Stimulated activated naive CD8-positive, alpha-beta T cell treated with anti-CD3 and anti-CD28 coated beads, Interleukin-15, amount 100 ng/mL, for 72 hours (primary cell): ENCODE results near the gene CENATAC.
"Not testable (repeated sequence)": the region's sequence is repeated elsewhere in the genome, so short reads cannot be mapped to it uniquely, and the experiment has no call there.

Experiments used
- ATAC-seq: fragments of 150-1000 bp; cut with Tn5 transposase; 2 replicates; pipeline ENCODE4 v1.10.0; 2021; ENCODE audit warnings: mild to moderate bottlenecking, moderate library complexity
- DNase-seq, 2 donors: peaks; one replicate each; pipeline ENCODE4 v3.0.0; 2021 to 2022
- H3K27ac Mint-ChIP-seq, 2 donors: one replicate each; pipeline ENCODE4 v1.8.0; 2022; ENCODE audit warnings: mild to moderate bottlenecking in 2 of 2, mixed read lengths in 2 of 2, moderate library complexity in 2 of 2
- H3K27me3 Mint-ChIP-seq: one replicate; pipeline ENCODE4 v1.8.0; 2022; ENCODE audit warnings: mixed read lengths
- H3K4me1 Mint-ChIP-seq: one replicate; pipeline ENCODE4 v1.8.0; 2022; ENCODE audit warnings: mild to moderate bottlenecking, mixed read lengths
- H3K4me3 Mint-ChIP-seq, 2 donors: one replicate each; pipeline ENCODE4 v1.8.0; 2022; ENCODE audit warnings: mild to moderate bottlenecking in 2 of 2, mixed read lengths in 2 of 2, moderate library complexity in 1 of 2
- H3K9me3 Mint-ChIP-seq, 2 donors: one replicate each; pipeline ENCODE4 v1.8.0; 2022; ENCODE audit warnings: mixed read lengths in 2 of 2

Gene CENATAC

DNA sequence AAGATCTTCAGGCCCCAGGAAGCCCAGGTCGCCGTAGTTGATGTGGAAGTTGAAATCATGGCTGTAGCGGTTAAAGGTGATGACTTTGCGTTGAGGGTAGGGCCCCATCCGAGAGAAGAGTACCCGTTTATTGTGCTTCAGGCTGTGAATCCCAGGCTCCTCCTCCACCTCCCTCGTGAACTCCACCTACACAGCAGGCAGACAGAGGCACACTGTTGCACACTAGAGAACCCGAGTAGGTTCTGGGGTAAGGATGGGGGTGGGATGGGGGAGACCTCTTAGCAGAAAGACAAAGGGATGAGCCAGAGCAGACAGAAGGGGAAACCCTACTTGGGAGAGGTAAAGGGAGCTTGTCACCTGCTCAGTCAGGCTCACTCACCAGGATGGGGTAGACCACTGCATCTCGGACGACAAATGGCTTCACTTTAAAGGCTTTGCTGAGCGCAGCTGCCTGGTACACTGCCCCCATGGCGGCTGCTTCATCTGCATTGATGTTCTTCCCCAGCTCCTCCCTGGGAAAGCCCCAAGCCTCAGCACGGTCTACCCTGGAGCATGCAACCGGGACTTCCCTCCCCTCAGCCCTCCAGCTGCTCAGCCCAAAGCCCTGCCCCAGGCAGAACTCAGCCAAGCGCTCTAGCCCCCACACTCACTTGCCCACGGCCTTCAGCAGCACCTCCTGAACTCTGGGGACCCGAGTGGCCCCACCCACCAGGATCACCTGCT lies 53.7 kb downstream of the CENATAC start:
- ATAC-seq: peak; percentile 44
- H3K9me3 Mint-ChIP-seq: no peaks in the 10 kb centered on the region
- H3K27ac Mint-ChIP-seq: peak overlapping the region; percentile 54 to 57
- DNase-seq: no peak
- H3K4me1 Mint-ChIP-seq: peaks cover 52% of the 10 kb centered on the region
- no peaks in the 10 kb centered on the region for H3K27me3 Mint-ChIP-seq
- peak overlapping the region in 1 of 2 donors; percentile 3 for H3K4me3 Mint-ChIP-seq

DNA sequence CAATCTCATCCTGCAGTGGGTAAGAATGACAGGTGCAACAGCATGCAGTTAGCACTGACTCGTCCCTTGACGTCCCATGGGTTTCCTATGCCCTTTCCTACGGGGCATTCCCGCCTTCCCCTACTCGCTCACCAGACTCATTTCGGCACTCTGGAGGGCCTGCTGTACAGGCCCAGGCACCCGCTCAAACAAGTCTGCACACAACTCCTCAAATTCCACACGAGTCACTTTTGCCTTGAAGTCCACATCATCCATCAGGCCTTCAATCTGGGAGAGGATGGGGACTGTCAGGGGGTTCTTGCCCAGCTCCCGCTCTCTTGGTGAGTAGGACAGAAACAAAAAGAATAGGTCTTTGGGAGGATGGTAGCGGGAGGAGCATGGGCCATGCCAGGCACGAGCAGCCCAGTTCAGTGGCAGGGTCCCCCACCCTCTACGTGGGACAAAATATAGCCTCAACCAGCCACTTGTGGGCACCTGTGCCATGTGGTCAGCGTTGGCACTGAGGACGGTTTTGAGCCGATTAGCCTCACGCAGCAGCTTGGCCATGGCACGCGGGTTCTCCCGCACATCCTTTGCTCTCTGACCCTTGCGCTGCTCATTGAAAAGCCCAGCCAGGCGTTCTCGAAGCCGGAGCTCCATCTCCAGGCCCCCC lies 54.4 kb downstream of the CENATAC start:
- peak overlapping the region; percentile 54 to 57 for H3K27ac Mint-ChIP-seq
- H3K27me3 Mint-ChIP-seq: no peaks in the 10 kb centered on the region
- peaks cover 52% of the 10 kb centered on the region for H3K4me1 Mint-ChIP-seq
- H3K4me3 Mint-ChIP-seq: no peak overlapping the region
- ATAC-seq (no peak), DNase-seq (no peak)
- no peaks in the 10 kb centered on the region for H3K9me3 Mint-ChIP-seq

DNA sequence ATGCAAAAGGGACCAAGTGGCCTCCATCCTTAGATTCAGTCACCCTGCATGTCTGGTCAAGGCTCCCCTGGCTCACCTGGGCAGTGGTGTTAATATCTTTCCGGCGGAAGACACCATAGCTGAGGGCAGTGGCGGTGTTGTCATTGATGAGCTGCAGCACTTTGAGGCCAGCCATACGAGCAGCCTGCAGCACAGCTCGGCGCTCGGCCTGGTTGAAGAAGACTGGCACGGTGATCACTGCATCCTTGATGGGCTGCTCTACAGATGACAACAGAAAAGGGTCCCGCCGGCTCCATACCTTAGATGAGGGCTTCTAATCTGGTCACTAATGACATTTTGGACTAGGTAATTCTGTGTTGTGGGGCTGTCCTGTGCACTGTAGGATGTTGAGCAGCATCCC lies 56.5 kb downstream of the CENATAC start:
- no peak for ATAC-seq
- H3K27ac Mint-ChIP-seq: no peak overlapping the region
- H3K27me3 Mint-ChIP-seq: no peaks in the 10 kb centered on the region
- H3K4me1 Mint-ChIP-seq: peaks cover 65% of the 10 kb centered on the region
- peak overlapping the region in 1 of 2 donors; percentile 14 for H3K4me3 Mint-ChIP-seq
- no peak for DNase-seq
- no peaks in the 10 kb centered on the region for H3K9me3 Mint-ChIP-seq

DNA sequence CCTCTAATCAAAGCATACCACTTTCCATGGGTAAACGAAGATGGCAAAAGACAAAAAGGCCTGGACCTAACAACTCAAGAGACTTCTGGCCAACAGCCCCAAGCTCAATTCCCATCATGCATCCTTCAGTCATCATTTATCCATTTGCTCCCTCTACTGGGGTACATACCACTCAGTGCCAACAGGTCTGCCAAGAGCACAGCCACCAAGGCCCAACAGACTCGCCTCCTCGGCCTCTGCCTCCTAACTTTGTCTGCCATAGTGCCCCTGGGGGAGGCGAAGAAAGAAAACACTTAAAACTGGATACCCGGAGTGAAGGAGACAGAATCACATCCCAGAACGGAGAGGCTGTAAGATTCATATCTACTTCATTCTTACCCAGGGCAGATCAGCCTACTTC lies 58.0 kb downstream of the CENATAC start:
- Mint-ChIP-seq H3K27me3 (no peaks in the 10 kb centered on the region), H3K4me1 (peaks cover 65% of the 10 kb centered on the region), H3K27ac (peak overlapping the region; percentile 94 to 99), H3K4me3 (peak overlapping the region; percentile 91 to 96), H3K9me3 (no peaks in the 10 kb centered on the region)
- DNase-seq (peak; percentile 18 to 33), ATAC-seq (no peak)

DNA sequence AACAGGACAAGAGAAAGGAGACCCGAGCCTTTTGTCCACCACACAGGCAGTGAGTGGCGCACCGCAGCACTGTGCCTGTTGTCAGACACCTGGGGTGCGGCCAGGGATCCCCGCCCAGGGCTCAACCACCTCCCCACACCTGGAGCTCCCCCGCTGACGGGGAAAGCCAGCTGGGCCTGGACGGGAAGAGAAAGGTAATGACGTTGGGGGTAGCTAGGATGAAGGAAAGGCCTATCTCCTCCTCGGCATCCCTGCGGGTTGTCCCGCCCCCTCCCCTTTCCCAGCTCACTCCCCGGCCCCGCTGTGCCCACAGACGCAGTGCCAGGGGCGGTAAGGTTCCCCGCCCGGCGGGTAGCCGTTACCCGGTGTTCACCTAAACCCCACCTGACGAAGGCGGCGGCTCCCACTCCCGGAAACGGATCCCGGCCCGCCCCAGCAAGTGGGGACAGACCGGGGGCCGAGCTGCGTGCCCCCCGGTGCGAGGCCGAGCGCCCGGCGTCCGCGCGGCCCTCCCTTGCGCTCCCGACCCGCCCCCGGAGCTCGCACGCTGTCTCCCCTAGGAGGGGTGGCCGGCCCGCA lies 58.6 kb downstream of the CENATAC start:
- Mint-ChIP-seq H3K27me3 (no peaks in the 10 kb centered on the region), H3K9me3 (no peaks in the 10 kb centered on the region), H3K27ac (peak overlapping the region; percentile 99), H3K4me3 (peak overlapping the region; percentile 91 to 96), H3K4me1 (peaks cover 61% of the 10 kb centered on the region)
- ATAC-seq (peak; percentile 27), DNase-seq (peak; percentile 41 to 58)

DNA sequence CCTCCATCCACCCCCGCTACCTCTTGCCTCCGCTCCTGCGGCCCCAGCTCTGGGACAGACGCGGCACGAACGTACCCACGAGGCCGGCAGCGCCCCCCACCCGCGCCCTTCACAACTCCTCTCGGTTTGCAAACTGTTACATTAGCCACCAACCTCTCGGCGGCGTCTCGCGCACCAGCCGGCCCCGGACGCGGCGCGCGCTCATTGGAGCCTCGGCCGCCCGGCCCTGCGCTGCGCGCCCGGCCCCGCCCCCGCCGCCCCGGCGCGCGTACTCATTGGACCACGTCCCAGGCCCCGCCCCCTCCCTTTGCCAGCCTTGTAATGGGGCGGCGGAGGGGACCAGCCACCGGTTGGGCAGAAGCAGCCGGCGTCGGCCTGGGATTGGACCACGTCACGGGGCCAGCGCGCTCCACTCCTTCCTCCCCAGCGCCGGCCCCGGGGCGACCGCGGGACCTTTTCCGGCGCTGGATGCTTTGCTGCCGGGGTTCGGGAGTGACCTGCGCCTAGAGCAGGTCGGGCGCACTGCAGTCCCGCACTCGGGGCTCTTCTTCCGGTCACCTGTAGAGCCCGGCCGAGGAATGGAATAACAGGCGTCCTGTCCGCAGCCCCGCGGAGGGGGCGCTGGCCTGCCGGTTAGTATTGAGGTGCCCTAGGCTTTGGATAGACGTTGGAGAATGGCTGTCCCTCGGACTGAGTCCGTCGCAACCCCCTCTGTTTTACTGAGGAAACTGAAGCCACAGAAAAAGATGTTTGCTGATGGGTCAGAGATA lies 59.2 kb downstream of the CENATAC start, which contains the start of gene HYOU1:
HYOU1 (minus strand) TSS at position 206 of the 770 bp plus-strand sequence. CDS start 1,045 bp downstream, outside the sequence.
- H3K27ac Mint-ChIP-seq: peak within 1 kb of the TSS; percentile 99
- peak; percentile 98 to 99 for DNase-seq
- H3K4me1 Mint-ChIP-seq: peaks cover 56% of the 10 kb centered on the region
- H3K9me3 Mint-ChIP-seq: no peaks in the 10 kb centered on the region
- no peaks in the 10 kb centered on the region for H3K27me3 Mint-ChIP-seq
- peak within 1 kb of the TSS; percentile 91 to 96 for H3K4me3 Mint-ChIP-seq
- peak; percentile 95 for ATAC-seq

DNA sequence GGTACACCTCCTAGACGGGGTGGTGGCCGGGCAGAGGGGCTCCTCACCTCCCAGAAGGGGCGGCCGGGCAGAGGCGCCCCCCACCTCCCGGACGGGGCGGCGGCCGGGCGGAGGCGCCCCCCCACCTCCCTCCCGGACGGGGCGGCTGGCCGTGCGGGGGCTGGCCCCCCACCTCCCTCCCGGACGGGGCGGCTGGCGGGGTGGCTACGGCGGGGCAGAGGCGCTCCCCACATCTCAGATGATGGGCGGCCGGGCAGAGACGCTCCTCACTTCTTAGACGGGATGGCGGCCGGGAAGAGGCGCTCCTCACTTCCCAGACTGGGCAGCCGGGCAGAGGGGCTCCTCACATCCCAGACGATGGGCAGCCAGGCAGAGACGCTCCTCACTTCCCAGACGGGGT lies 61.2 kb downstream of the CENATAC start:
- H3K27ac Mint-ChIP-seq, H3K4me3 Mint-ChIP-seq, DNase-seq, H3K27me3 Mint-ChIP-seq, ATAC-seq, H3K9me3 Mint-ChIP-seq: not testable (repeated sequence)
- peaks cover 36% of the 10 kb centered on the region for H3K4me1 Mint-ChIP-seq

DNA sequence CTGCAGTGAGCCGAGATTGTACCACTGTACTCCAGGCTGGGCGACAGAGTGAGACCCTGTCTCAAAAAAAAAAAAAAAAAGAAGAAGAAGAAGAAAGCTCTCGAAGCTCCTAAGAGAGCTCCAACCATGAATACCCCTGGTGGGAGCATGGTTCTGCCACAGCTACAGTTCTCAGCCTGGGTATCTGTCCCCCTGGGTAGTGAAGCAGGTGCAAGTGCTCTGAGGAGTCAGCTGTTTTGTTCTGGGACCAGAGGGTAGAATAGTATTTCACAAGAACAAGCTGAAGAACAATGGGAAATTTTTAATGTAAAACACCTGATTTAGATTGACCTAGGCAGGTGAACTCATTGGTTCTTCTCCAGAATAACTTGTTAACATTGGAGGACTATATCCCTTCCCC lies 63.3 kb downstream of the CENATAC start:
- no peak overlapping the region for H3K27ac Mint-ChIP-seq
- no peaks in the 10 kb centered on the region for H3K9me3 Mint-ChIP-seq
- H3K27me3 Mint-ChIP-seq: no peaks in the 10 kb centered on the region
- ATAC-seq (no peak), DNase-seq (no peak)
- H3K4me1 Mint-ChIP-seq: peaks cover 30% of the 10 kb centered on the region
- no peak overlapping the region for H3K4me3 Mint-ChIP-seq

DNA sequence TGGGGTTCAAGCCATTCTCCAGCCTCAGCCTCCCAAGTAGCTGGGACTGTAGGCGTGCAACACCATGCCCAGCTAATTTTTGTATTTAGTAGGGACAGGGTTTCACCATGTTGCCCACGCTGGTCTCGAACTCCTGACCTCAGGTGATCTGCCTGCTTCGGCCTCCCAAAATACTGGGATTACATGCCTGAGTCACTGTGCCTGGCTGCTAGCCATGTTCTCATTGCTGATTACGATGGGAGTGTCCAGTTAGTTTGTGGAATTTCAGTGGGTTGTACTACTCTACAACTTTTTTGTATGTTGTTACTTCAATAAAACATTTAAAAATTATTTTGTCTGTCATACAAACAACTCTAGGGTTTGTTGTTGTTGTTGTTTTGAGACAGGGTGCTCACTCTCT lies 64.8 kb downstream of the CENATAC start:
- H3K4me1 Mint-ChIP-seq: peaks cover 34% of the 10 kb centered on the region
- no peak for ATAC-seq
- H3K27me3 Mint-ChIP-seq: no peaks in the 10 kb centered on the region
- DNase-seq: no peak
- H3K9me3 Mint-ChIP-seq: no peaks in the 10 kb centered on the region
- no peak overlapping the region for H3K4me3 Mint-ChIP-seq
- H3K27ac Mint-ChIP-seq: no peak overlapping the region

DNA sequence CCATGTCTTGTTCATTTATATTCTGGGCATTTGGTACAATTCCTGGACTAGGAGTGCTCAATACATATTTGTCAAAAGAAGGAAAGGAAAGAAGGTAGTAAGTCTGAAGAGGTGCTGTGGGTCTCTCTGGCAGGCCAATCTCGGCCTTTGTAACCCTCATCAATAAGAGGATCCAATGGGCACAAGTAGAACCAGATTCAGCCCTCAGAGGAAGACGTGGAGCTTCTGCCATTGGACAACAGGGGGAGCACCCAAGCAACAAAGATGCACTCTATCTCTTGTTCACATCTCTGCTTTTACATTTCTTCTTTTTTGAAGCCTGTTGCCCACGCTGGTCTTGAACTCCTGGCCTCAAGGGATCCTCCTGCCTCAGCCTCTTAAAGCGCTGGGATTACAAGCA lies 67.4 kb downstream of the CENATAC start:
- peak; percentile 41 for ATAC-seq
- Mint-ChIP-seq H3K27ac (no peak overlapping the region), H3K9me3 (no peaks in the 10 kb centered on the region), H3K4me1 (peaks cover 39% of the 10 kb centered on the region), H3K27me3 (no peaks in the 10 kb centered on the region), H3K4me3 (peak overlapping the region in 1 of 2 donors; percentile 91)
- peak; percentile 40 to 53 for DNase-seq
